ENCODE data around the gene SASH1. TPM values are rescaled to one million over a fixed set of nuclear protein-coding genes. Genes with fewer than 3 reads are reported as not detected.

SASH1 gene
- total and polyA plus RNA-seq, 5 donors, result 14.1 to 33.2 (median 29.0) TPM

DNA sequence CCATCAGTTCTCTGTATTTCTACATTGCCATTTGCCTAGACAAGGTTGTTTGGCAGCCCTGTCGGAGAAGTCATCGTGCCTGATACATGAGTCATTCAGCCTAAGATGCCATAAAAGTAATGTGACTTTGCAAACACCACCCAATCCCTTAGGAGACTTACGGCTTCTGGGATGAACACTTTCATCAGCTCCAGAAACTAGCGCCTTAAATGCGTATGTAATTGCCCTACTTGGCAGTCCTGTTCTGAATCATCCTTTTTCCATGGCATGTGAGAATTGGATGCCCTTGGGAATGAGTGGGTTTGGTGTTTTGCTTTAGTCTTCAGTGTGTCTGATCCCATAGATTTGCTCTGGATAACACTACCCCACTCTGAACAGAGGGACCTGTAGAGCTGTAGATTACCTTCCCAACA, 158.5 kb downstream of the SASH1 start:
- peak overlapping the region; percentile 96 for H3K27ac ChIP-seq (ENCODE audit: low read length)
- peak in 1 of 3 donors; percentile 63 for DNase-seq
- intact Hi-C loops (cut with DNase I), result no loop called here
- peak; percentile 83 to 86 for ATAC-seq
- no peaks in the 10 kb centered on the region for H3K9me3 ChIP-seq (ENCODE audit: control insufficient read depth, low read length)
- H3K4me3 ChIP-seq (ENCODE audit: low read length), result no peak overlapping the region
- 52% methylated on average over 5 of the region's 5 CpGs for WGBS
- H3K4me1 ChIP-seq (ENCODE audit: control insufficient read depth, insufficient read depth, low read length), result peaks cover 4% of the 10 kb centered on the region
- no peaks in the 10 kb centered on the region for H3K27me3 ChIP-seq (ENCODE audit: control insufficient read depth, insufficient read depth)

GRCh38 chr6:148502083-148502772, 159.6 kb downstream of the SASH1 start:
- no peak overlapping the region for H3K4me3 ChIP-seq (ENCODE audit: low read length)
- no peaks in the 10 kb centered on the region for H3K27me3 ChIP-seq (ENCODE audit: control insufficient read depth, insufficient read depth)
- ATAC-seq (peak; percentile 42 to 54), DNase-seq (peak in 2 of 3 donors; percentile 35 to 65)
- peak overlapping the region; percentile 54 for H3K27ac ChIP-seq (ENCODE audit: low read length)
- intact Hi-C loops (cut with DNase I), result no loop called here
- H3K4me1 ChIP-seq (ENCODE audit: control insufficient read depth, insufficient read depth, low read length), result peaks cover 5% of the 10 kb centered on the region
- 41% methylated on average over 8 of the region's 8 CpGs for WGBS
- H3K9me3 ChIP-seq (ENCODE audit: control insufficient read depth, low read length), result no peaks in the 10 kb centered on the region

DNA sequence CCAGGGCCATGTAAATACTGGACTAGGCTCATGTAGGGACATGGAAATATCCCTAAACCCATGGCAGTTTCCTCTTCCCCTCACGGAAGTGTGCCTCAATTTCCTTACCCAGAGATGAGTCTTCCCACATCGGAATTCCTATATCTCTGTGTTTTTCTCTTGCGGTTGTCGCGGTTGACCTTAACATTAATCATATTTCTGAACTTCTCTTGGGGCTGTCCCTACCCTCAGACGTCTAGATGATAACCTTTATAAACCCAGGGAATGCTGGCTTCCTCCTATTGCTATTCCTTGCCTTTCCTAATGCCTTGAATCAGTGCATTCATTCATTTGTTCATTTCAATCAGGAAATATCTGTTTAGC, 160.1 kb downstream of the SASH1 start:
- DNase-seq (no peak), ATAC-seq (no peak)
- WGBS, result 63% methylated on average over 6 of the region's 6 CpGs

DNA sequence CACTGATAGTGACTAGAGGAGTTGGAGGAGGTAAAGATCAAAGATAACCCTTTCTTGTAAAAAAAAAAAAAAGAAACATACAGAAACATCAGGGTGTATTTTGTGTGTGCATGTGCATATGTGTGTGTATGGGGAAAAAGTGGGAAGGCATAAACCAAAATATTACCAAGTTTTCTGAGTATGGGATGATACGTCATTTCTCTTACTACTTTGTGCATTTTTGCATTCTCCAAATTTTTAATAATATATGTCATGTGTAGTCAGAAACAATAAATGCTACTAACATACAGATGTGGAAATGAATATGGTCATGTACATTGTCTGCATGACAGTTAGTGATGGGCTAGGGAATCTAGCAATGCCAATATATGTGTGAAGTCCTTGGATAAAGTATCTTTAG, 161.1 kb downstream of the SASH1 start:
- Histone ChIP-seq H3K27ac (ENCODE audit: low read length) (no peak overlapping the region), H3K4me3 (ENCODE audit: low read length) (no peak overlapping the region), H3K4me1 (ENCODE audit: control insufficient read depth, insufficient read depth, low read length) (peaks cover 8% of the 10 kb centered on the region), H3K27me3 (ENCODE audit: control insufficient read depth, insufficient read depth) (no peaks in the 10 kb centered on the region), H3K9me3 (ENCODE audit: control insufficient read depth, low read length) (no peaks in the 10 kb centered on the region)
- 100% methylated on average over 1 of the region's 1 CpG for WGBS
- ATAC-seq (no peak), DNase-seq (no peak)
- intact Hi-C loops (cut with DNase I), result no loop called here

More for the DNA sequence above, 160.1 kb downstream of the SASH1 start:
- H3K27me3 ChIP-seq (ENCODE audit: control insufficient read depth, insufficient read depth), result no peaks in the 10 kb centered on the region
- peak overlapping the region; percentile 54 for H3K27ac ChIP-seq (ENCODE audit: low read length)
- no peaks in the 10 kb centered on the region for H3K9me3 ChIP-seq (ENCODE audit: control insufficient read depth, low read length)
- no peak overlapping the region for H3K4me3 ChIP-seq (ENCODE audit: low read length)
- peaks cover 8% of the 10 kb centered on the region for H3K4me1 ChIP-seq (ENCODE audit: control insufficient read depth, insufficient read depth, low read length)
- intact Hi-C loops (cut with DNase I), result no loop called here

GRCh38 chr6:148507774-148508173, 165.1 kb downstream of the SASH1 start:
- WGBS, result 47% methylated on average over 5 of the region's 5 CpGs
- no peak for DNase-seq
- Histone ChIP-seq H3K4me3 (ENCODE audit: low read length) (no peak overlapping the region), H3K4me1 (ENCODE audit: control insufficient read depth, insufficient read depth, low read length) (peaks cover 9% of the 10 kb centered on the region), H3K27ac (ENCODE audit: low read length) (peak overlapping the region; percentile 39), H3K9me3 (ENCODE audit: control insufficient read depth, low read length) (no peaks in the 10 kb centered on the region), H3K27me3 (ENCODE audit: control insufficient read depth, insufficient read depth) (no peaks in the 10 kb centered on the region)
- intact Hi-C loops (cut with DNase I), result no loop called here
- ATAC-seq, result peak in 1 of 2 donors; percentile 25

DNA sequence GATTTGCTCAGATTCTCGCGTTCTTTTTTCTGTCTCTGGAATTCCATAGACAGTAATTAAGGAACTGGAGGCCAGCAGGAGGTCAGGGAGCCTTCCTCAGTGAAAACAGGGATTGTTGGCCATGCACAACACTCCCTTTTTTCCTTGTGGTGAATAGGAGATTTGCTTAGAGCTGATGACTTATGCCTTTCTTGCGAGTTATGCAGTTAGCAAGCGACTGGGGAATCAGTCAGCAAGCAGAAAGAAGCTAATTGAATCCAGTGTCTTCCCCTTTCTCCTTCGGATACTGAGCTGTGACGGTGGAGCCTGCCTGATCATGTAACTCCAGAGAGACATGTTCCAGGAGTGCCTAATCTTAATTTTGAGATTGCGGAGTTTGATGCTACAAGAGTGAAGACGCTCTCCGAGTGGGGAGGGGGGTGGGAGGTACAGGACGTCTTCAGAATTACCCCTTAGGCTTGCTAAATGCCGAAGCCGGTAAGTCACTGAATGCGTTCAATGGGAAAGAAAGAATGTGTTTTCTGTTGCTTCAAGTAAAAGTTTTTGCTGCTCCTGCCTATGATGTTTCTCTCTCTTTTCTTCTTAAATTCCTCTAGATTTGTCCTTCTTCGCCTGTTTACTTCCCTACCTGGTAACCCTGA, 165.9 kb downstream of the SASH1 start:
- ATAC-seq (peak; percentile 30 to 43), DNase-seq (no peak)
- Histone ChIP-seq H3K9me3 (ENCODE audit: control insufficient read depth, low read length) (no peaks in the 10 kb centered on the region), H3K4me1 (ENCODE audit: control insufficient read depth, insufficient read depth, low read length) (peaks cover 9% of the 10 kb centered on the region), H3K27me3 (ENCODE audit: control insufficient read depth, insufficient read depth) (no peaks in the 10 kb centered on the region), H3K4me3 (ENCODE audit: low read length) (peak overlapping the region; percentile 43), H3K27ac (ENCODE audit: low read length) (peak overlapping the region; percentile 53)
- 41% methylated on average over 14 of the region's 14 CpGs for WGBS
- intact Hi-C loops (cut with DNase I), result no loop called here

GRCh38 chr6:148509119-148509799, 166.6 kb downstream of the SASH1 start:
- Histone ChIP-seq H3K4me1 (ENCODE audit: control insufficient read depth, insufficient read depth, low read length) (peaks cover 9% of the 10 kb centered on the region), H3K27ac (ENCODE audit: low read length) (peak overlapping the region; percentile 62), H3K9me3 (ENCODE audit: control insufficient read depth, low read length) (no peaks in the 10 kb centered on the region), H3K4me3 (ENCODE audit: low read length) (peak overlapping the region; percentile 43), H3K27me3 (ENCODE audit: control insufficient read depth, insufficient read depth) (no peaks in the 10 kb centered on the region)
- WGBS, result 35% methylated on average over 14 of the region's 14 CpGs
- ATAC-seq (peak; percentile 3 to 6), DNase-seq (no peak)
- intact Hi-C loops (cut with DNase I), result no loop called here

- Histone ChIP-seq H3K4me3 (ENCODE audit: low read length) (peak overlapping the region; percentile 43), H3K9me3 (ENCODE audit: control insufficient read depth, low read length) (no peaks in the 10 kb centered on the region), H3K27ac (ENCODE audit: low read length) (peak overlapping the region; percentile 62), H3K27me3 (ENCODE audit: control insufficient read depth, insufficient read depth) (no peaks in the 10 kb centered on the region), H3K4me1 (ENCODE audit: control insufficient read depth, insufficient read depth, low read length) (peaks cover 9% of the 10 kb centered on the region)
- 16% methylated on average over 6 of the region's 6 CpGs for WGBS
- ATAC-seq (peak; percentile 64 to 73), DNase-seq (peak; percentile 73 to 88 (median 79))
- intact Hi-C loops (cut with DNase I), result no loop called here
These were observed 167.4 kb downstream of the SASH1 start for GRCh38 chr6:148509800-148510581.

GRCh38 chr6:148513145-148514071, 170.8 kb downstream of the SASH1 start:
- ATAC-seq (peak; percentile 74 to 82), DNase-seq (peak; percentile 59 to 76 (median 74))
- Histone ChIP-seq H3K27me3 (ENCODE audit: control insufficient read depth, insufficient read depth) (no peaks in the 10 kb centered on the region), H3K4me3 (ENCODE audit: low read length) (no peak overlapping the region), H3K4me1 (ENCODE audit: control insufficient read depth, insufficient read depth, low read length) (peaks cover 6% of the 10 kb centered on the region), H3K27ac (ENCODE audit: low read length) (peak overlapping the region; percentile 78), H3K9me3 (ENCODE audit: control insufficient read depth, low read length) (no peaks in the 10 kb centered on the region)
- WGBS, result 50% methylated on average over 14 of the region's 14 CpGs
- intact Hi-C loops (cut with DNase I), result no loop called here
